Dorsolateral prefrontal cortex (tissue), 118 donors: ENCODE results near the gene SGK2. TPM values are rescaled to one million over a fixed set of nuclear protein-coding genes. Genes with fewer than 3 reads are reported as not detected.

Experiments
- total RNA-seq, 120 experiments: library from RNA; stranded (reverse); gene quantifications; one replicate each; pipeline versions ENCODE4 v1.2.3 to v1.2.4, GENCODE V29; 2022

The SGK2 gene
- total RNA-seq, 120 experiments from 2014 or later = 1.9 to 69.2 (median 14.7) TPM

Other genes with a start within 250 kb of the SGK2 start
- 100 to 1,000 TPM in 24 of 120 experiments, 10 to 100 TPM in 96; 54.0 to 148 (median 87.6) TPM for gene SRSF6, start 101.1 kb upstream of the SGK2 start, total RNA-seq
- 10 to 100 TPM; 15.5 to 63.9 (median 41.9) TPM for gene L3MBTL1, start 51.3 kb upstream of the SGK2 start, total RNA-seq
- gene IFT52, start 31.9 kb downstream of the SGK2 start, total RNA-seq = 10 to 100 TPM; 16.3 to 36.7 (median 24.2) TPM
- under 1 TPM in 26 of 120 experiments, not detected in 94; 0.18 to 0.79 (median 0.25) TPM for gene MYBL2, start 108.1 kb downstream of the SGK2 start, total RNA-seq
- gene GTSF1L, start 168.0 kb downstream of the SGK2 start, total RNA-seq = not detected